Endothelial cell of umbilical vein (primary cell): Measurements from ENCODE around the gene TNFRSF14.

Experiments used
- EZH2 ChIP-seq: IDR thresholded peaks from 2 replicates; pipeline ENCODE4 v1.6.1; 2012; ENCODE audit warnings: borderline replicate concordance, low read depth, mild to moderate bottlenecking, moderate library complexity, low read length, inconsistent platforms; ENCODE audit not compliant: severe bottlenecking
- POLR2AphosphoS5 ChIP-seq: IDR thresholded peaks from 2 replicates; pipeline ENCODE4 v1.6.1; 2012; ENCODE audit warnings: low read depth, mild to moderate bottlenecking, control low read depth, low read length, moderate library complexity; ENCODE audit not compliant: insufficient read depth
- TF ChIP-seq, protein P1 (sequence below), 2 donors: IDR thresholded peaks; 1 replicate in 1 of 2; 2 replicates in 1 of 2; pipeline ENCODE4 v1.5.1; 2011; ENCODE audit warnings: low read length in 2 of 2, mild to moderate bottlenecking in 2 of 2, moderate library complexity in 2 of 2, control low read depth in 1 of 2, inconsistent platforms in 1 of 2, low read depth in 1 of 2; ENCODE audit not compliant: insufficient read depth in 1 of 2; ENCODE audit errors: extremely low read depth in 1 of 2

DNA sequence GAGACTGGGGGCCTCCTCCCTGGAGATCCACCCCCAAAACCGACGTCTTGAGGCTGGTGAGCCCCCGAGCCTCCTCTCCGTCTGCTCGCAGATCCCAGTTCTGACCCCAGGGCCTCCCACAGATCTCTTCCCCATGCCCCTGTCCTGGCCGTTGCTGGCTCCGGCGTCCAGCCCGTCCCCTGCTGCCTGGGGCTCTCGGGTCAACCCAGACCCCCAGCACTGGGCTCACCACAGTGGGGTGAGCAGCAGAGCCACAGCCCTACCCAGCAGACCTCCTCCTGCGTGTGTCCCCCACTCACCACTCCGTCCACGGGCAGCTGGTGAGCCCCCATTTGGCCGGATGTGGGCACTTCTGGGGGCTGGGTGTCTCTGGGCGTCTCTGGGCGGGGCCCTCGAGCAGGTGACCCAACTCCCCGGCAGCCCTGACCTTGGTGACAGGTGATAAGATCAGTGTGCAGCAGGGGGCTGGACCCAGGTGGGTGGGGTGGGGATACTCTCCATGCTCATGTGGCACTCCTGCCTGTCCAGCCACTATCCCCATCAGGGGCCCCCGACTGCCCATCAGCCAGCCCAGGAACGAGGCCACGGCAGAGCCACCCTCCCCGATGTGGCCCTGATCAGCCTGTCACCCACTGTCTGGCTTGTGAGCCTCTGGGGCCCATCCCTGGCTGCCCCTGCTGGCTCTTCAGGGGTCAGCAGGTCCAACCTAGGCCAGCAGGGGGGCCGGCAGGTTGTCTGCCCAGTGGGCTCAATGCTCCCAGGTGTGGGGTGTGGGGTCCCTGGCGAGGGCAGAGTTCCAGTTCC is 709 bp downstream of the TNFRSF14 start:
- TF ChIP-seq POLR2AphosphoS5: no peak
- TF ChIP-seq, protein P1, sequence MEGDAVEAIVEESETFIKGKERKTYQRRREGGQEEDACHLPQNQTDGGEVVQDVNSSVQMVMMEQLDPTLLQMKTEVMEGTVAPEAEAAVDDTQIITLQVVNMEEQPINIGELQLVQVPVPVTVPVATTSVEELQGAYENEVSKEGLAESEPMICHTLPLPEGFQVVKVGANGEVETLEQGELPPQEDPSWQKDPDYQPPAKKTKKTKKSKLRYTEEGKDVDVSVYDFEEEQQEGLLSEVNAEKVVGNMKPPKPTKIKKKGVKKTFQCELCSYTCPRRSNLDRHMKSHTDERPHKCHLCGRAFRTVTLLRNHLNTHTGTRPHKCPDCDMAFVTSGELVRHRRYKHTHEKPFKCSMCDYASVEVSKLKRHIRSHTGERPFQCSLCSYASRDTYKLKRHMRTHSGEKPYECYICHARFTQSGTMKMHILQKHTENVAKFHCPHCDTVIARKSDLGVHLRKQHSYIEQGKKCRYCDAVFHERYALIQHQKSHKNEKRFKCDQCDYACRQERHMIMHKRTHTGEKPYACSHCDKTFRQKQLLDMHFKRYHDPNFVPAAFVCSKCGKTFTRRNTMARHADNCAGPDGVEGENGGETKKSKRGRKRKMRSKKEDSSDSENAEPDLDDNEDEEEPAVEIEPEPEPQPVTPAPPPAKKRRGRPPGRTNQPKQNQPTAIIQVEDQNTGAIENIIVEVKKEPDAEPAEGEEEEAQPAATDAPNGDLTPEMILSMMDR (IDR thresholded peaks at IDR 0.05; ENCODE audit: extremely low read depth in 1 of 2, insufficient read depth in 1 of 2, low read depth in 1 of 2, low read length in 2 of 2): no peak
- no peak for TF ChIP-seq EZH2
